ENCODE results near the gene KREMEN1. TPM values are rescaled to one million over a fixed set of nuclear protein-coding genes. Genes with fewer than 3 reads are reported as not detected.

Gene KREMEN1
- total and polyA plus RNA-seq, 9 of the 15 experiments (the other 6 are each of a cell fraction or from before 2014, with no cell fraction given) = 0.69 to 11.5 (median 4.3) TPM

DNA sequence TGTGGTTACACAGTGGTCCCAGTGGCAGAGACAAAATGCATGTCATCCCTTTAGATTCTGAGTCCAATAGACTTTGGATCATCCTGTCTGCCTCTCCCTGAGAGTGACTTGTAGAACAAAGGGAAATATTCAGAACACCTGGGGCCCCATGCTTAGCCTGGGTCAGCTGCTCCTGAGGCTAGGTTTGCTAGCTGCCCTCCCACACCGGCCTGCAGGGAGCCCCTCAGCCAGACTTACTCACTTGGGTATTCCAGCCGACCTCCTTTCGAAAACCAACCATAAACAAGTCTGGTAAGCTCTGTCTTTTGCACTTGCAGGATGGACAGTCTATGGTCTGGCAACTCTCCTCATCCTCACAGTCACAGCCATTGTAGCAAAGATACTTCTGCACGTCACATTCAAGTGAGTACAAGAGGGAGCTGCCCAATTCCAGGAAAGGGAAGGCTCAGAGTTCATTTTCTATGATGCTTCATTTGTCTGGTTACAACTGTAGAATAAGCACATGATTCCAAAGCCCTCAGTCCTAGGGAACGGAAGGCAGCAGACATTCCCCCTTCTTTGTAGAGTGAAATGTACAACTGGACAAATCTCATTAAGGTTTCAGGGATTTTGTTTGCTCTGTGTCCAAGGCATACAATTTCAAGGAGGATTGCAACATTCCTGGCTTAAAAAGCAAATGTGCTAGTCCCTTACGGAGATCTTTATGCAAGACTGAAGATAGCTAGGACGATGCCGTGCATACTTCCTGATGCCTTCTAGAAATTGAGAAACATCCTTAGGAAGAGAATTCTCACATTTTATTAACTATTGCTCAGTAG, 67.3 kb downstream of the KREMEN1 start:
- intact Hi-C loops (cut with micrococcal nuclease) = no loop called here
- 69% methylated on average over 5 of the region's 8 CpGs for WGBS (ENCODE audit: insufficient coverage, low coverage, missing lambda C conversion rate)
- no peaks in the 10 kb centered on the region for H4K20me1 ChIP-seq (replicated peaks; ENCODE audit: control insufficient read depth, insufficient read depth, low read length)
- H3K9me1 ChIP-seq (ENCODE audit: control insufficient read depth, insufficient read depth, low read length) = no peaks in the 10 kb centered on the region
- H3K4me1 ChIP-seq (replicated peaks in 1 of 2; ENCODE audit: control insufficient read depth in 2 of 2, insufficient read depth in 2 of 2, low read length in 2 of 2) = peaks cover 0 to 12% of the 10 kb centered on the region in 2 experiments; a peak in 2 of 5 replicates
- H2AFZ ChIP-seq (ENCODE audit: low read depth, low read length) = no peak overlapping the region
- H3K36me3 ChIP-seq (ENCODE audit: control insufficient read depth, insufficient read depth, low read length) = peaks cover 10% of the 10 kb centered on the region; the same call in 2 of the 3 replicates
- H3K4me3 ChIP-seq = no peak overlapping the region
- no peaks in the 10 kb centered on the region for H3K27me3 ChIP-seq (ENCODE audit: control insufficient read depth in 2 of 2, insufficient read depth in 2 of 2, low read length in 2 of 2)
- DNase-seq (ENCODE audit: extremely low read depth in 1 of 4, low spot score in 3 of 4) (no peak), ATAC-seq (no peak), FAIRE-seq (no peak)
- no peak overlapping the region for H3K9ac ChIP-seq (ENCODE audit: insufficient read depth in 1 of 2, low read depth in 2 of 2, low read length in 2 of 2)
- H3K79me2 ChIP-seq (ENCODE audit: control insufficient read depth, insufficient read depth, low read length) = no peaks in the 10 kb centered on the region
- no peaks in the 10 kb centered on the region for H3K9me3 ChIP-seq (replicated peaks; ENCODE audit: control insufficient read depth, insufficient read depth, low read depth, low read length)
- in situ Hi-C loops (cut with MboI) = no loop called here
- H3K27ac ChIP-seq (ENCODE audit: extremely low read depth, low read depth, low read length) = no peak overlapping the region
- BruUV-seq (replicated peaks) = no TSS peak
- H3K4me2 ChIP-seq (ENCODE audit: insufficient read depth, low read length) = no peak overlapping the region
- no peak for TF ChIP-seq USF2 (CRISPR knock-in tag; IDR thresholded peaks at IDR 0.05)
- no peak for TF ChIP-seq ZNF830 (CRISPR knock-in tag; IDR thresholded peaks at IDR 0.05)
- TF ChIP-seq HINFP (tag; conservative IDR thresholded peaks at IDR 0.05; ENCODE audit: low read depth) = no peak
- no peak for TF ChIP-seq RBM25 (IDR thresholded peaks at IDR 0.05; ENCODE audit: low read depth, low read length, severe bottlenecking)
- TF ChIP-seq ZNF780A (CRISPR knock-in tag; IDR thresholded peaks at IDR 0.05) = no peak
- TF ChIP-seq NCOA2 (IDR thresholded peaks at IDR 0.05; ENCODE audit: partially characterized antibody in 2 of 2) = no peak
- no peak for TF ChIP-seq ZFPM2 (CRISPR knock-in tag; IDR thresholded peaks at IDR 0.05)
- no peak for TF ChIP-seq POLR2G (IDR thresholded peaks at IDR 0.05; ENCODE audit: low read depth, low read length)
- no peak for TF ChIP-seq ZNF395 (CRISPR knock-in tag; IDR thresholded peaks at IDR 0.05)
- CTCF ChIA-PET (ENCODE audit: low intra/inter-chr PET ratio) = no interaction called here
- POLR2A ChIA-PET = interaction anchor here (0.5 to 0.7 kb wide), 4 partner anchors 10 to 380 kb away, joined by 3 to 6 read pairs (median 4); no protein-coding TSS in a partner anchor
